Liver (tissue), 9 donors: Measurements from ENCODE around the gene TIFAB. TPM values are rescaled to one million over a fixed set of nuclear protein-coding genes. Genes with fewer than 3 reads are reported as not detected.

Experiments
- DNase-seq: peaks from one replicate; pipeline ENCODE4 v3.0.0-alpha.2; 2017; ENCODE audit warnings: low spot score
- H3K27ac ChIP-seq, 2 donors: one replicate each; pipeline ENCODE4 v1.7.0; 2013; ENCODE audit warnings: inconsistent platforms in 2 of 2, low read length in 2 of 2, control low read depth in 1 of 2, low read depth in 1 of 2, mild to moderate bottlenecking in 1 of 2
- H3K27me3 ChIP-seq, 4 donors: one replicate each; pipeline versions ENCODE4 v1.6.1 to v1.7.0; 2013; ENCODE audit warnings: low read length in 3 of 4, inconsistent platforms in 1 of 4, mild to moderate bottlenecking in 1 of 4, moderate library complexity in 1 of 4; ENCODE audit not compliant: control insufficient read depth in 4 of 4, insufficient read depth in 4 of 4
- H3K36me3 ChIP-seq, 4 donors: one replicate each; pipeline versions ENCODE4 v1.6.1 to v1.7.0; 2013; ENCODE audit warnings: low read length in 3 of 4, mild to moderate bottlenecking in 3 of 4, low read depth in 1 of 4, moderate library complexity in 1 of 4; ENCODE audit not compliant: control insufficient read depth in 4 of 4, insufficient read depth in 3 of 4
- H3K4me1 ChIP-seq, 4 donors: one replicate each; pipeline versions ENCODE4 v1.6.1 to v1.7.0; 2013; ENCODE audit warnings: low read length in 3 of 4, mild to moderate bottlenecking in 3 of 4, moderate library complexity in 1 of 4; ENCODE audit not compliant: control insufficient read depth in 4 of 4, insufficient read depth in 4 of 4
- H3K4me3 ChIP-seq, 3 donors: one replicate each; pipeline versions ENCODE4 v1.6.1 to v1.7.0; 2013; ENCODE audit warnings: low read length in 3 of 3, control low read depth in 1 of 3, low read depth in 1 of 3, mild to moderate bottlenecking in 1 of 3
- H3K9ac ChIP-seq, 2 donors: one replicate each; pipeline ENCODE4 v1.7.0; 2013; ENCODE audit warnings: low read length in 2 of 2, mild to moderate bottlenecking in 2 of 2, moderate library complexity in 2 of 2, control low read depth in 1 of 2, low read depth in 1 of 2
- H3K9me3 ChIP-seq, 4 donors: one replicate each; pipeline versions ENCODE4 v1.6.1 to v1.7.0; 2013; ENCODE audit warnings: low read length in 3 of 4; ENCODE audit not compliant: control insufficient read depth in 4 of 4
- CTCF ChIP-seq: fragments of 150-350 bp; IDR thresholded peaks from 2 replicates; pipeline ENCODE4 v1.5.1; 2017; ENCODE audit warnings: improper control_type of control experiment, low read depth, low read length; ENCODE audit not compliant: missing input control
- EGR1 ChIP-seq, 2 donors: IDR thresholded peaks; 2 replicates each; pipeline ENCODE4 v1.6.1; 2016 to 2018; ENCODE audit warnings: antibody characterized with exemption in 2 of 2, low read depth in 2 of 2
- FOXA1 ChIP-seq: IDR thresholded peaks from 2 replicates; pipeline ENCODE4 v1.6.1; 2016; ENCODE audit warnings: antibody characterized with exemption
- FOXA2 ChIP-seq: IDR thresholded peaks from 2 replicates; pipeline ENCODE4 v1.6.1; 2016; ENCODE audit warnings: antibody characterized with exemption
- GABPA ChIP-seq, 2 donors: IDR thresholded peaks in 1 of 2; conservative IDR thresholded peaks in 1 of 2; 2 replicates each; pipeline ENCODE4 v1.6.1; 2016; ENCODE audit warnings: antibody characterized with exemption in 2 of 2, mild to moderate bottlenecking in 1 of 2, moderate library complexity in 1 of 2
- HNF4A ChIP-seq, 2 donors: conservative IDR thresholded peaks; 2 replicates each; pipeline ENCODE4 v1.6.1; 2016; ENCODE audit warnings: antibody characterized with exemption in 2 of 2, mild to moderate bottlenecking in 2 of 2
- HNF4G ChIP-seq: IDR thresholded peaks from 2 replicates; pipeline ENCODE4 v1.6.1; 2016; ENCODE audit warnings: antibody characterized with exemption
- JUND ChIP-seq, 2 donors: IDR thresholded peaks; 2 replicates each; pipeline ENCODE4 v1.6.1; 2016; ENCODE audit warnings: antibody characterized with exemption in 2 of 2
- MAX ChIP-seq: IDR thresholded peaks from 2 replicates; pipeline ENCODE4 v1.6.1; 2016; ENCODE audit warnings: antibody characterized with exemption
- NR2F2 ChIP-seq: IDR thresholded peaks from 2 replicates; pipeline ENCODE4 v1.6.1; 2016; ENCODE audit warnings: antibody characterized with exemption
- RAD21 ChIP-seq, 2 donors: IDR thresholded peaks; 2 replicates each; pipeline ENCODE4 v1.6.1; 2016; ENCODE audit warnings: antibody characterized with exemption in 2 of 2, mild to moderate bottlenecking in 2 of 2
- RXRA ChIP-seq, 2 donors: IDR thresholded peaks; 2 replicates each; pipeline ENCODE4 v1.6.1; 2017 to 2018; ENCODE audit warnings: antibody characterized with exemption in 2 of 2, mild to moderate bottlenecking in 1 of 2
- SP1 ChIP-seq: IDR thresholded peaks from 2 replicates; pipeline ENCODE4 v1.6.1; 2018; ENCODE audit warnings: antibody characterized with exemption, mild to moderate bottlenecking
- YY1 ChIP-seq: IDR thresholded peaks from 2 replicates; pipeline ENCODE4 v1.6.1; 2016; ENCODE audit warnings: antibody characterized with exemption, mild to moderate bottlenecking
- ZBTB33 ChIP-seq: IDR thresholded peaks from 2 replicates; pipeline ENCODE4 v1.6.1; 2016; ENCODE audit warnings: antibody characterized with exemption
- WGBS: extraction: QIAGEN DNeasy Blood & Tissue Kit; methylation state at CpG from one replicate; pipeline ENCODE4 v1.1.7; 2013; 5-methylcytosine and 5-hydroxymethylcytosine counted together
- polyA plus RNA-seq, 2 donors: library from polyadenylated mRNA; stranded (reverse) in 1 of 2; unstranded in 1 of 2; fragments of 200-250 nt in 1 of 2; fragments of >200 nt in 1 of 2; fragmentation: Nextera tagmentation in 1 of 2; extraction: Ambion mirVana in 1 of 2; gene quantifications; one replicate each; pipeline versions ENCODE4 v1.2.1 to v1.2.3, GENCODE V29; 2013 to 2015
- total RNA-seq, 2 donors: library from RNA; depleted of rRNA; stranded (reverse); fragments of >200 nt; gene quantifications; one replicate each; pipeline ENCODE4 v1.2.3, GENCODE V29; 2014
- TF ChIP-seq, protein P1 (sequence below): IDR thresholded peaks from 2 replicates; pipeline ENCODE4 v1.6.1; 2016; ENCODE audit warnings: antibody characterized with exemption, mild to moderate bottlenecking
- TF ChIP-seq, protein P2 (sequence below): IDR thresholded peaks from 2 replicates; pipeline ENCODE4 v1.6.1; 2016; ENCODE audit warnings: antibody characterized with exemption
- donor health status: healthy.
- donor health status: healthy.
- donor health status: healthy.
- donor health status: healthy.
- donor health status: healthy.

TIFAB gene
- total and polyA plus RNA-seq, 4 donors = 0.02 to 0.47 TPM; not detected in 2

- 71% methylated on average over 9 of the region's 9 CpGs for WGBS
- Histone ChIP-seq H3K4me3 (no peak overlapping the region), H3K9ac (no peak overlapping the region), H3K36me3 (no peaks in the 10 kb centered on the region), H3K27me3 (no peaks in the 10 kb centered on the region), H3K27ac (no peak overlapping the region), H3K9me3 (peaks cover 0 to 4% (median 1%) of the 10 kb centered on the region in 4 donors), H3K4me1 (no peaks in the 10 kb centered on the region)
- TF ChIP-seq NR2F2 = no peak
- no peak for TF ChIP-seq EGR1 (IDR thresholded peaks at IDR 0.05; ENCODE audit: low read depth in 2 of 2)
- no peak for TF ChIP-seq RAD21 (IDR thresholded peaks at IDR 0.05)
- TF ChIP-seq ZBTB33 = no peak
- TF ChIP-seq SP1 = no peak
- TF ChIP-seq FOXA2 = no peak
- TF ChIP-seq CTCF = no peak
- no peak for TF ChIP-seq HNF4A (conservative IDR thresholded peaks at IDR 0.05)
- TF ChIP-seq, protein P1, sequence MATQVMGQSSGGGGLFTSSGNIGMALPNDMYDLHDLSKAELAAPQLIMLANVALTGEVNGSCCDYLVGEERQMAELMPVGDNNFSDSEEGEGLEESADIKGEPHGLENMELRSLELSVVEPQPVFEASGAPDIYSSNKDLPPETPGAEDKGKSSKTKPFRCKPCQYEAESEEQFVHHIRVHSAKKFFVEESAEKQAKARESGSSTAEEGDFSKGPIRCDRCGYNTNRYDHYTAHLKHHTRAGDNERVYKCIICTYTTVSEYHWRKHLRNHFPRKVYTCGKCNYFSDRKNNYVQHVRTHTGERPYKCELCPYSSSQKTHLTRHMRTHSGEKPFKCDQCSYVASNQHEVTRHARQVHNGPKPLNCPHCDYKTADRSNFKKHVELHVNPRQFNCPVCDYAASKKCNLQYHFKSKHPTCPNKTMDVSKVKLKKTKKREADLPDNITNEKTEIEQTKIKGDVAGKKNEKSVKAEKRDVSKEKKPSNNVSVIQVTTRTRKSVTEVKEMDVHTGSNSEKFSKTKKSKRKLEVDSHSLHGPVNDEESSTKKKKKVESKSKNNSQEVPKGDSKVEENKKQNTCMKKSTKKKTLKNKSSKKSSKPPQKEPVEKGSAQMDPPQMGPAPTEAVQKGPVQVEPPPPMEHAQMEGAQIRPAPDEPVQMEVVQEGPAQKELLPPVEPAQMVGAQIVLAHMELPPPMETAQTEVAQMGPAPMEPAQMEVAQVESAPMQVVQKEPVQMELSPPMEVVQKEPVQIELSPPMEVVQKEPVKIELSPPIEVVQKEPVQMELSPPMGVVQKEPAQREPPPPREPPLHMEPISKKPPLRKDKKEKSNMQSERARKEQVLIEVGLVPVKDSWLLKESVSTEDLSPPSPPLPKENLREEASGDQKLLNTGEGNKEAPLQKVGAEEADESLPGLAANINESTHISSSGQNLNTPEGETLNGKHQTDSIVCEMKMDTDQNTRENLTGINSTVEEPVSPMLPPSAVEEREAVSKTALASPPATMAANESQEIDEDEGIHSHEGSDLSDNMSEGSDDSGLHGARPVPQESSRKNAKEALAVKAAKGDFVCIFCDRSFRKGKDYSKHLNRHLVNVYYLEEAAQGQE = no peak
- no peak for TF ChIP-seq YY1
- TF ChIP-seq FOXA1 = no peak
- no peak for TF ChIP-seq JUND (IDR thresholded peaks at IDR 0.05)
- TF ChIP-seq GABPA (IDR thresholded peaks at IDR 0.05 in 1 of 2, conservative IDR thresholded peaks at IDR 0.05 in 1 of 2) = no peak
- TF ChIP-seq, protein P2, sequence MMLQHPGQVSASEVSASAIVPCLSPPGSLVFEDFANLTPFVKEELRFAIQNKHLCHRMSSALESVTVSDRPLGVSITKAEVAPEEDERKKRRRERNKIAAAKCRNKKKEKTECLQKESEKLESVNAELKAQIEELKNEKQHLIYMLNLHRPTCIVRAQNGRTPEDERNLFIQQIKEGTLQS = no peak
- no peak for TF ChIP-seq HNF4G
- TF ChIP-seq MAX = no peak
- TF ChIP-seq RXRA (IDR thresholded peaks at IDR 0.05) = no peak
- DNase-seq = no peak
Observed at GRCh38 chr5:135448071-135448739, 3.9 kb downstream of the TIFAB start.
